Erythroblast (primary cell): ENCODE results near the gene PILRA.
"Not testable (repeated sequence)": the region's sequence is repeated elsewhere in the genome, so short reads cannot be mapped to it uniquely, and the experiment has no call there.

Experiments
- DNase-seq, 2 experiments: peaks; one replicate each; lab custom pipeline; 2025; lab: John Stamatoyannopoulos, UW
- GATA1 ChIP-seq: IDR thresholded peaks from 2 replicates; pipeline ENCODE4 v1.6.1; 2011; ENCODE audit warnings: low read depth, mild to moderate bottlenecking, control low read depth, low read length, moderate library complexity
- POLR2A ChIP-seq: IDR thresholded peaks from 2 replicates; pipeline ENCODE4 v1.6.1; 2011; ENCODE audit warnings: mild to moderate bottlenecking, low read length

Gene PILRA

GRCh38 chr7:100437150-100438100 is 64.1 kb downstream of the PILRA start:
- no peak for DNase-seq
- TF ChIP-seq POLR2A (no peak), GATA1 (no peak)

GRCh38 chr7:100438172-100438571 is 64.9 kb downstream of the PILRA start:
- no peak for DNase-seq
- no peak for TF ChIP-seq GATA1
- no peak for TF ChIP-seq POLR2A

- DNase-seq, result not testable (repeated sequence)
Measured at GRCh38 chr7:100438731-100439130, 65.4 kb downstream of the PILRA start.

DNA sequence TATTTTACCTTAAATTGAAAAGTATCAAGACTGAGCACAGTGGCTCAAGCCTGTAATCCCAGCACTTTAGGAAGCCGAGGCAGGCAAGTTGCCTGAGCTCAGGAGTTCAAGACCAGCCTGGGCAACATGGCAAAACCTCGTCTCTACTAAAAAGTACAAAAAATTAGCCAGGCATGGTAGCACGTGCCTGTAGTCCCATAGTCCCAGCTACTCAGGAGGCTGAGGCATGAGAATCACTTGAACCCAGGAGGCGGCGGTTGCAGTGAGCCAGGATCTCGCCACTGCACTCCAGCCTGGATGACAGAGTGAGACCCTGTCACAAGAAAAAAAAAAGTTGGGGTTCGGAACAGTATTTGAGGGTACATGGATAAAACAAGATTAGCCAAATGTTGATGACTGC is 66.0 kb downstream of the PILRA start:
- not testable (repeated sequence) for DNase-seq

GRCh38 chr7:100441641-100442535 is 68.6 kb downstream of the PILRA start:
- no peak for TF ChIP-seq GATA1
- no peak for TF ChIP-seq POLR2A
- no peak for DNase-seq

- TF ChIP-seq GATA1 (no peak), POLR2A (no peak)
- DNase-seq, result no peak
Measured at GRCh38 chr7:100443096-100443840, 70.0 kb downstream of the PILRA start.

- peak; percentile 72 to 79 for DNase-seq
- TF ChIP-seq GATA1 (no peak), POLR2A (no peak)
Measured at GRCh38 chr7:100444311-100445278, 71.3 kb downstream of the PILRA start.

DNA sequence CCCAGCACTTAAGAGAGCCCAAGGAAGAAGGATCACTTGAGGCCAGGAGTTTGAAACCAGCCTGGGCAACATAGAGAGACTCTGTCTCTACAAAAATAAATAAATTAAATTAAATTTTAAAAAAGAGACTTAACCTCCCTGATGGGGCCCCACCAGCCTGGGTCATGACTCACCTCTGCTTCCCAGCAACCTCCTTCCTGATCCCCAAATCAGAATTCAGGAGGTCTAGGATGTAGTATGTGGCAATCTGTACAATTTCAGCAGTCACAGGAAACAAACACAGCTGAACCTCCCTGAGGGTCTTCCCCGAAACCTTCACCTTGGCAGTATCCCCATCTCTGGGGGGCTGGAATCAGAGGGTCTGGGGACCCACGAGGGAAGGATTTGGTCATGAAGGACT is 72.8 kb downstream of the PILRA start:
- TF ChIP-seq POLR2A (no peak), GATA1 (no peak)
- no peak for DNase-seq

GRCh38 chr7:100447363-100447762 is 74.1 kb downstream of the PILRA start:
- DNase-seq, result not testable (repeated sequence)

GRCh38 chr7:100449190-100449795 is 76.0 kb downstream of the PILRA start:
- no peak for DNase-seq
- TF ChIP-seq POLR2A (no peak), GATA1 (no peak)
